Heart left ventricle (tissue), 13 donors: ENCODE results near the gene EP400.

Experiments used
- POLR2A ChIP-seq, 2 donors: fragments of 450-650 bp; IDR thresholded peaks; one replicate each; pipeline ENCODE4 v1.6.1; 2017; ENCODE audit warnings: antibody characterized with exemption in 2 of 2, mild to moderate bottlenecking in 2 of 2, moderate library complexity in 2 of 2
- TF ChIP-seq, protein P1 (sequence below), 12 donors: fragments of 200-600 bp; sonication (generic) in 4 of 12; IDR thresholded peaks; one replicate each; pipeline versions ENCODE4 v1.5.0 to v1.8.0; 2018 to 2022; ENCODE audit warnings: antibody characterized with exemption in 12 of 12, mild to moderate bottlenecking in 5 of 12
- donor health status: ischemic (EF 13 %, LVEDD 7.1; RV severe dilation, severe dysfunction).
- donor health status: DM: no; HTN: yes; CAD: no.
- donor health status: DM: no; HTN: no; CAD: no.
- donor health status: ischemic (EF 25% LVEDD 6.9; RV normal size, moderate dysfunction).
- donor health status: ischemic (EF 25% LVEDD 5.7; RV mildly dilated, moderate dysfunction).
- donor health status: ischemic (EF 35%, LVEDD 5.7; RV mildly dilated, moderate dysfunction).
- donor health status: nonischemic (EF 11% LVEDD 7.7; RV severe dilation, severe dysfunction).
- donor health status: DM: yes; HTN: yes; CAD: no.
- donor health status: PGD.
- donor health status: ischemic (EF 29% LVEDD 5.4; RV normal size, mild dysfunction).
- donor health status: nonischemic (EF 23%, LVEDD 6.1; RV moderate dilation, normal function).

DNA sequence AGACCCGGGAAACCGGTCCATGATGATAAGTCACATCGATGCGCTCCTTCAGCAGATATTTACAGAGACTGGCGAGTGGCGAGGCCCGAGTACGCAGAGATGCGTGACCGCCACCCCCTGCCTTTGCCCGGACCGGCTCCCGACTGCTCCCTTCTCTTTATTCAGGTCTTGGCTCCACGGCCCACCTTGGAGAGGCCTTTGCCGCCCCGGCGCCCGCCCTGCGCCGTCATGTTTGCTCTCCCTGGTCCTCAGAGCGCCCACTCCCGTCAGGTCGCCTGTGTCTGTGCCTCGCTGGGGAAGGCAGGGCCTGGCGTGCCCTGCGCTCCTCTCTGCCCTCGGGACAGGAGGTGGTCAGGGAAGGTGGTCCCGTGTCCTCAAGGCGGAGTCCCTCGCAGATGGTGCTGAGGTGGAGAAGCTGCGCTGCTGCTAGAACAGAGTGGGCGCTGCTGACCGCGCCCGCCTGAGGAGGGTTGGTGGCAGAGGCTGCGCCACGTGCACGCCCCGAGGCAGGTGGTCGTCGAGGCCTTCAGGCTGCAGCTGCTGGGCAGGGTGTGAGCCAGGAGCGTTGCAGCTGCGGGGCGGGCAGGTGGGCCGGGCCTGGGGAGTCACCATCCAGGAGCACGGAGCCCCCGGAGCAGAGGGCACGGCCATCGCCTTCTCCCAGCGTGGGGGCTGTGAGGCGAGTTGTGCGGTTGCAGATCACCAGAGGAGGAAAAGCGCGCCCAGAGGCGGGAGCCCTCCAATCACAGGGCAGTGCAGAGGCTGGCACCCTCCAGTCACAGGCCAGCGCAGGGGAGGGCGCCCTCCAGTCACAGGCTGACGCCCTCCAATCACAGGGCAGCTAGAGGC lies 167.2 kb downstream of the EP400 start:
- TF ChIP-seq, protein P1, sequence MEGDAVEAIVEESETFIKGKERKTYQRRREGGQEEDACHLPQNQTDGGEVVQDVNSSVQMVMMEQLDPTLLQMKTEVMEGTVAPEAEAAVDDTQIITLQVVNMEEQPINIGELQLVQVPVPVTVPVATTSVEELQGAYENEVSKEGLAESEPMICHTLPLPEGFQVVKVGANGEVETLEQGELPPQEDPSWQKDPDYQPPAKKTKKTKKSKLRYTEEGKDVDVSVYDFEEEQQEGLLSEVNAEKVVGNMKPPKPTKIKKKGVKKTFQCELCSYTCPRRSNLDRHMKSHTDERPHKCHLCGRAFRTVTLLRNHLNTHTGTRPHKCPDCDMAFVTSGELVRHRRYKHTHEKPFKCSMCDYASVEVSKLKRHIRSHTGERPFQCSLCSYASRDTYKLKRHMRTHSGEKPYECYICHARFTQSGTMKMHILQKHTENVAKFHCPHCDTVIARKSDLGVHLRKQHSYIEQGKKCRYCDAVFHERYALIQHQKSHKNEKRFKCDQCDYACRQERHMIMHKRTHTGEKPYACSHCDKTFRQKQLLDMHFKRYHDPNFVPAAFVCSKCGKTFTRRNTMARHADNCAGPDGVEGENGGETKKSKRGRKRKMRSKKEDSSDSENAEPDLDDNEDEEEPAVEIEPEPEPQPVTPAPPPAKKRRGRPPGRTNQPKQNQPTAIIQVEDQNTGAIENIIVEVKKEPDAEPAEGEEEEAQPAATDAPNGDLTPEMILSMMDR (IDR thresholded peaks at IDR 0.05), result no peak
- TF ChIP-seq POLR2A (IDR thresholded peaks at IDR 0.05), result no peak
